Liver (tissue), 3 donors: ENCODE data around the gene HSD17B12.

Source experiments
- ATF3 ChIP-seq: IDR thresholded peaks from 2 replicates; pipeline ENCODE4 v1.6.1; 2016; ENCODE audit warnings: antibody characterized with exemption
- CTCF ChIP-seq: fragments of 150-350 bp; IDR thresholded peaks from 2 replicates; pipeline ENCODE4 v1.5.1; 2017; ENCODE audit warnings: improper control_type of control experiment, low read depth, low read length; ENCODE audit not compliant: missing input control
- FOXA1 ChIP-seq: IDR thresholded peaks from 2 replicates; pipeline ENCODE4 v1.6.1; 2016; ENCODE audit warnings: antibody characterized with exemption
- GABPA ChIP-seq, 2 donors: IDR thresholded peaks in 1 of 2; conservative IDR thresholded peaks in 1 of 2; 2 replicates each; pipeline ENCODE4 v1.6.1; 2016; ENCODE audit warnings: antibody characterized with exemption in 2 of 2, mild to moderate bottlenecking in 1 of 2, moderate library complexity in 1 of 2
- HNF4G ChIP-seq: IDR thresholded peaks from 2 replicates; pipeline ENCODE4 v1.6.1; 2016; ENCODE audit warnings: antibody characterized with exemption
- JUND ChIP-seq, 2 donors: IDR thresholded peaks; 2 replicates each; pipeline ENCODE4 v1.6.1; 2016; ENCODE audit warnings: antibody characterized with exemption in 2 of 2
- MAX ChIP-seq: IDR thresholded peaks from 2 replicates; pipeline ENCODE4 v1.6.1; 2016; ENCODE audit warnings: antibody characterized with exemption
- NR2F2 ChIP-seq: IDR thresholded peaks from 2 replicates; pipeline ENCODE4 v1.6.1; 2016; ENCODE audit warnings: antibody characterized with exemption
- RAD21 ChIP-seq, 2 donors: IDR thresholded peaks; 2 replicates each; pipeline ENCODE4 v1.6.1; 2016; ENCODE audit warnings: antibody characterized with exemption in 2 of 2, mild to moderate bottlenecking in 2 of 2
- REST ChIP-seq: IDR thresholded peaks from 2 replicates; pipeline ENCODE4 v1.6.1; 2016; ENCODE audit warnings: antibody characterized with exemption, mild to moderate bottlenecking
- SP1 ChIP-seq: IDR thresholded peaks from 2 replicates; pipeline ENCODE4 v1.6.1; 2018; ENCODE audit warnings: antibody characterized with exemption, mild to moderate bottlenecking
- donor health status: healthy.
- donor health status: healthy.

- TF ChIP-seq CTCF = no peak
- TF ChIP-seq FOXA1 = peak; percentile 10
- TF ChIP-seq SP1 = peak; percentile 27
- TF ChIP-seq ATF3 = no peak
- TF ChIP-seq RAD21 (IDR thresholded peaks at IDR 0.05) = peak; percentile 31 to 39
- no peak for TF ChIP-seq JUND (IDR thresholded peaks at IDR 0.05)
- peak; percentile 92 for TF ChIP-seq MAX
- peak; percentile 54 for TF ChIP-seq REST
- peak in 1 of 2 donors; percentile 79 for TF ChIP-seq GABPA (IDR thresholded peaks at IDR 0.05 in 1 of 2, conservative IDR thresholded peaks at IDR 0.05 in 1 of 2)
- no peak for TF ChIP-seq HNF4G
- no peak for TF ChIP-seq NR2F2
These were observed 36.5 kb upstream of the HSD17B12 start for GRCh38 chr11:43643898-43644620.
